Measurements from ENCODE around the gene RCVRN.

DNA sequence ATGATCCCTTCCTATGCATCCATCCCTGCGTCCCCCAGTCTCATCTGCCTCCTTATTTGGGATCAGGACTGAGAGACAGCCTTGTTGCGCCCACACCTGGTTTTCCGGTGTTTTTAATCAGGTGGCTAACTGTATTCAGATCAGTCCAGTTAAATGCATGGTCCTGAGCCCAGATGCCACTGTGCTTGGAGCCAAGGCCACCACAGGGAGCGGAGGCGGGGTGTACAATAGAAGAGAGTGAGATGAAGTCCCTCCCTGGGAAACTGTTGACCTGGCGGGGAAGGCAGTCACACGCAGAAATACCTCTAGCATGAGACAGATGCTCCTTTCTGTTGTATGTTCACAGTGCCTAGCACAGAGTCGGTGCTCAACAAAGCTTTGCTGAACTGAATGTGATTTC is 6.3 kb downstream of the RCVRN start:
- TF ChIP-seq, protein P1, sequence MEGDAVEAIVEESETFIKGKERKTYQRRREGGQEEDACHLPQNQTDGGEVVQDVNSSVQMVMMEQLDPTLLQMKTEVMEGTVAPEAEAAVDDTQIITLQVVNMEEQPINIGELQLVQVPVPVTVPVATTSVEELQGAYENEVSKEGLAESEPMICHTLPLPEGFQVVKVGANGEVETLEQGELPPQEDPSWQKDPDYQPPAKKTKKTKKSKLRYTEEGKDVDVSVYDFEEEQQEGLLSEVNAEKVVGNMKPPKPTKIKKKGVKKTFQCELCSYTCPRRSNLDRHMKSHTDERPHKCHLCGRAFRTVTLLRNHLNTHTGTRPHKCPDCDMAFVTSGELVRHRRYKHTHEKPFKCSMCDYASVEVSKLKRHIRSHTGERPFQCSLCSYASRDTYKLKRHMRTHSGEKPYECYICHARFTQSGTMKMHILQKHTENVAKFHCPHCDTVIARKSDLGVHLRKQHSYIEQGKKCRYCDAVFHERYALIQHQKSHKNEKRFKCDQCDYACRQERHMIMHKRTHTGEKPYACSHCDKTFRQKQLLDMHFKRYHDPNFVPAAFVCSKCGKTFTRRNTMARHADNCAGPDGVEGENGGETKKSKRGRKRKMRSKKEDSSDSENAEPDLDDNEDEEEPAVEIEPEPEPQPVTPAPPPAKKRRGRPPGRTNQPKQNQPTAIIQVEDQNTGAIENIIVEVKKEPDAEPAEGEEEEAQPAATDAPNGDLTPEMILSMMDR (IDR thresholded peaks at IDR 0.05), result no peak
- TF ChIP-seq POLR2A (IDR thresholded peaks at IDR 0.05), result no peak
- no peak for TF ChIP-seq POLR2AphosphoS5 (IDR thresholded peaks at IDR 0.05)

Measured in transverse colon (tissue), 4 donors.